Ectodermal cell (in vitro differentiated cells): ENCODE measurements around the gene PIGU.
A peak's percentile ranks its signal among the peaks of the same experiment; 100 is the strongest.
"Not testable (repeated sequence)": the region's sequence is repeated elsewhere in the genome, so short reads cannot be mapped to it uniquely, and the experiment has no call there.

Source experiments
- H3K27ac ChIP-seq: 2 replicates; pipeline ENCODE4 v1.7.0; 2013; ENCODE audit warnings: mild to moderate bottlenecking, low read depth, low read length; ENCODE audit not compliant: insufficient read depth, poor library complexity, severe bottlenecking
- H3K27me3 ChIP-seq: 2 replicates; pipeline ENCODE4 v1.7.0; 2013; ENCODE audit warnings: mild to moderate bottlenecking, low read length; ENCODE audit not compliant: insufficient read depth, control insufficient read depth, poor library complexity, severe bottlenecking
- H3K36me3 ChIP-seq: one replicate; pipeline ENCODE4 v1.7.0; 2013; ENCODE audit warnings: low read length; ENCODE audit not compliant: control insufficient read depth, insufficient read depth
- H3K4me1 ChIP-seq: one replicate; pipeline ENCODE4 v1.7.0; 2013; ENCODE audit warnings: low read length; ENCODE audit not compliant: control insufficient read depth, insufficient read depth
- H3K4me3 ChIP-seq: 2 replicates; pipeline ENCODE4 v1.7.0; 2013; ENCODE audit warnings: low read depth, low read length, control low read depth; ENCODE audit not compliant: insufficient read depth
- H3K9me3 ChIP-seq: 2 replicates; pipeline ENCODE4 v1.7.0; 2013; ENCODE audit warnings: mild to moderate bottlenecking, low read length, moderate library complexity; ENCODE audit not compliant: control insufficient read depth
- WGBS, 2 experiments: methylation state at CpG; one replicate each; pipeline ENCODE4 v1.1.7; 2013; ENCODE audit warnings: missing lambda C conversion rate in 2 of 2; 5-methylcytosine and 5-hydroxymethylcytosine counted together

The PIGU gene

DNA sequence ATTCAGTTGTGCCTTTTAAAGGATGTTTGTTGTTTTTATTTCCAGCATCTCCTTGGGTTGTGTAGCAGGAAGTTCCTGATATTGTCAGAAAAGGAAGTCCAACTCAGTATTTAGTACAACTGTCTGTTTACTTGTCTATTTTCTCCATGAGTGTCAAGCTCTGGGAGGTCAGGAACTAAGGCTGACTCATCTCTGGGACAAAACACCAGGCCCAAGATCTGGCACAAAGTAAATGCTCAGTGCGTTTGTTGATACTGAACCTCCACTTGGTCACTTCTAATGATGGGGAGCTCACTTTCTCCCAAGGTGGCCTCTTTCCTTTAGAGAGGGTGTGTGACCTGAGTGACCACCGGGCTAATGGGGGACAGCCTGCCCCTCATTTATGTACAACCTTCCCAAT, 12.6 kb upstream of the PIGU start:
- Histone ChIP-seq H3K36me3 (no peaks in the 10 kb centered on the region), H3K27me3 (no peaks in the 10 kb centered on the region), H3K4me1 (no peaks in the 10 kb centered on the region), H3K9me3 (no peaks in the 10 kb centered on the region), H3K4me3 (no peak overlapping the region), H3K27ac (no peak overlapping the region)
- WGBS, 2 experiments: 90 to 91% methylated on average over 2 of the region's 2 CpGs

DNA sequence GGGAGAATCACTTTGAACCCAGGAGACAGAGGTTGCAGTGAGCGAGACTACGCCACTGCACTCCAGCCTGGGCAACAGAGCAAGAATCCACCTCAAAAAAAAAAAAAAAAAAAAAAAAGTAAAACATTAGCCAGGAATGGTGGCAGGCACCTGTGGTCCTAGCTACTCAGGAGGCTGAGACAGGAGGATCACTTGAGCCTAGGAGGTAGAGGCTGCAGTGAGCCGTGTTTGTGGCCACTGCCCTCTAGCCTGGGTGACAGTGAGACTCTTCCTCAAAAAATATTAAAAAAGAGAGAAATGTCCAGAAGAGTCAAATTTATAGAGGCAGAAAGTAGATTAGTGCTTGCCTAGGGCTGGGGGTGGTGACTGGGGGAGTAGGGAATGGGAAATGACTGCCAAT, 6.8 kb upstream of the PIGU start:
- WGBS, 2 experiments: 75 to 88% methylated on average over 3 of the region's 3 CpGs
- Histone ChIP-seq H3K27me3 (no peaks in the 10 kb centered on the region), H3K4me3 (no peak overlapping the region), H3K9me3 (no peaks in the 10 kb centered on the region), H3K4me1 (no peaks in the 10 kb centered on the region), H3K36me3 (no peaks in the 10 kb centered on the region), H3K27ac (no peak overlapping the region)

DNA sequence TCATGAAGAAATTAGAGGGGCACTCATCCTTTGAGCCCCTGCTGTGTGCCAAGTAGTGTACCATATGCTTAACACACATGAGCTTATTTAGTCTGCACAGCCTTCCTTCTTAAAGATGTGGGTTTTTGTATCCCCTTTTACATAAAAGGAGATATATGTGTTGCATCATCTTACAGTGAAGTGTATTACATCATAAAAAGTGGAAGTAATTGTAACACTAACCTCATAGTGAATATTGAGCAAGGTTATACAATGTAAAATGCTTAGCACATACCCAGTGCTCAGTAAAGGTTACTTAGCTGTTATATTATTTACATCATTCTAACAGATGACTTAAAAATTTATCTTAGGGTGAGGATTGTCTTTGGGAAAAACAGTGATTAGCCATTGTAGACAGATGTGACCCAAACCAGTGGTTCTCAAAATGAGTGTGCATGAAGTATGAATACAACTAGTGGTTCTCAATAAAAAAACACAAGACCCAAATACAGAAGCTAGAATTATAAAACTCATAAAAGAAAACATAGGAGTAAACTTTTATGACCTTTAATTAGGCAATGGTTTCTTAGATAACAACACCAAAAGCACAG, 3.8 kb upstream of the PIGU start:
- H3K27me3 ChIP-seq: no peaks in the 10 kb centered on the region
- no peaks in the 10 kb centered on the region for H3K9me3 ChIP-seq
- H3K27ac ChIP-seq: no peak overlapping the region
- H3K4me1 ChIP-seq: no peaks in the 10 kb centered on the region
- no peaks in the 10 kb centered on the region for H3K36me3 ChIP-seq
- H3K4me3 ChIP-seq: no peak overlapping the region

DNA sequence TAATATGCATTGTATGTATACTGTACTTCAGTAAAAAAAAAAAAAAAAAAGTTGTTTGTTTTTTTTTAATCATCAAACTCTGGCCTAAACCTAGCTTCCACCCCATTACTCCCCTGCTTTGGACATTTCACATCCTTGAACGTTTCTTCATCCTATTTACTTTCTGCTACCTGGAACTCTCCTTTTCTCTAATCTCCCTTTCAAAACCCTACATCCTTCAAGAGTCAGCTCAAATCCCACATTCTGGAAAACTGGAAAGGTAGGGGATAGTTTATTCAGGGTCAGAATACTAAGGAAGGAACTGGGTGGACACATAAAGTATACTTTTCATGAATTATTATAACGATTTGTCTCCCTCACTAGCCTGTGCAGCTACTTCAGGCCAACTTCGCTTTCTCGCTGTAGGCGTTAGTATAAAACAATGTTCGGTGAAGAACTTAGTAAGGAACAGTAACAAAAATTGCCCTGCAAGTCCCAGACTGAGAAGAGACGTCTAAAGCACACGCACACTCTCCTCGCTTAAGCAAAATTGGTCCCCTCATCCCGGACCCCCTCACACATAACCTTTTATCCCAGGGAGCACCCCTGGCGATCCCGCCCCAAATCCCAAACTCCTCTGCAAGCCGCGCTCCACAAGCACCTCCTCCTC, 775 bp downstream of the PIGU start:
- Histone ChIP-seq H3K27me3 (no peaks in the 10 kb centered on the region), H3K4me1 (no peaks in the 10 kb centered on the region), H3K36me3 (no peaks in the 10 kb centered on the region), H3K27ac (no peak overlapping the region), H3K9me3 (no peaks in the 10 kb centered on the region), H3K4me3 (peak overlapping the region; percentile 87)
- WGBS, 2 experiments: 1 to 4% methylated on average over 14 of the region's 14 CpGs

DNA sequence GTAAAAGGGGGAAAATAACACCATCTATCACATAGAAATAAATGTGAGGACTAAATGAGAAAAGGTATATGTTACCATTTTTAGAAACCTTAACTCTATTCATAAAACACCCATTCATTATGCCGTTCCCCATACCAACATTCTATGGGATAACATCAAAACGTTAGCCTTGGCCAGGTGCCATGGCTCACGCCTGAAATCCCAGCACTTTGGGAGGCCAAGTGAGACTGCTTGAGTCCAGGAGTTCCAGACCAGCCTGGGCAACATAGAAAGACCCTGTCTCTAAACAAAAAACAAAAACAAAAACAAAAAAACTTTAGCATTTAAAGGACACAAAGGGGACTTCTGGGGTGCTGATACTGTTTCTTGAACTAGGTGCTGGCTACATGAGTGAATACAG, 1.3 kb downstream of the PIGU start:
- Histone ChIP-seq H3K27me3 (no peaks in the 10 kb centered on the region), H3K36me3 (no peaks in the 10 kb centered on the region), H3K9me3 (no peaks in the 10 kb centered on the region), H3K4me3 (no peak overlapping the region), H3K4me1 (no peaks in the 10 kb centered on the region), H3K27ac (no peak overlapping the region)
- WGBS, 2 experiments: 75 to 81% methylated on average over 3 of the region's 3 CpGs

DNA sequence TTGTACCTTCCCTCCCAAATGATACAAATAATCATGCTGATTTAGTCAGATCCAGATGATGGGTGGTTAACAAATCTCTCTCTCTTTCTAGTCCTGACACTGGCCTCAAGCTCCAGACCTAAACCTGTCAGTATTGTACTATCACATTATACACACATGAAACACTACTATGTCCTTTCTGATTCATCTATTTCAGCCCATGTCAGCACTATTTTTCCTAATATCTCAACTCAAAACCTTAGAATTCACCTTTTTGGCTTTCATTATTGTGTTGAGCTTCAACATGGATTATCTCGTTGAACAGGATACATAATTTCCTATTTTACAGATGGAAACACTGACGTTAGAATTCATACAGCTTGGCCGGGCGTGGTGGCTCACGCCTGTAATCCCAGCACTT, 3.5 kb downstream of the PIGU start:
- WGBS, 2 experiments: 92 to 94% methylated on average over 5 of the region's 5 CpGs

DNA sequence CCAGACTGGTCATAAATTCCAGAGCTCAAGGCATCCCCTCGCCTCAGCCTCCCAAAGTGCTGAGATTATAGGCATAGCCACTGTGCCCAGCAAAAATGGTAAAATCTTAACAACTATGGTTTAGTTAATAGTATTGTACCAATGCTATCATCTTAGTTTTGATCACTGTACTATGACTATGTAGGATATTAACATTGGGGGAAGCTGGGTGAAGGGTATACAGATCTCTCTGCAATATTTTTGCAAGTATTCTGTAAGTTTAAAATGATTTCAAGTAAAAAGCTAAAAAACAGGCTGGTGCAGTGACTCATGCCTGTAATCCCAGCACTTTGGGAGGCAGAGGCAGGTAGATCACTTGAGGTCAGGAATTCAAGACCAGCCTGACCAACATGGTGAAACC, 7.8 kb downstream of the PIGU start:
- H3K27ac ChIP-seq: no peak overlapping the region
- no peaks in the 10 kb centered on the region for H3K36me3 ChIP-seq
- no peaks in the 10 kb centered on the region for H3K27me3 ChIP-seq
- H3K9me3 ChIP-seq: no peaks in the 10 kb centered on the region
- H3K4me3 ChIP-seq: no peak overlapping the region
- no peaks in the 10 kb centered on the region for H3K4me1 ChIP-seq
- WGBS, 2 experiments: 91 to 100% methylated on average over 1 of the region's 1 CpG

More for the DNA sequence above, 3.5 kb downstream of the PIGU start:
- Histone ChIP-seq H3K36me3 (no peaks in the 10 kb centered on the region), H3K4me3 (no peak overlapping the region), H3K27me3 (no peaks in the 10 kb centered on the region), H3K9me3 (no peaks in the 10 kb centered on the region), H3K4me1 (no peaks in the 10 kb centered on the region), H3K27ac (no peak overlapping the region)

DNA sequence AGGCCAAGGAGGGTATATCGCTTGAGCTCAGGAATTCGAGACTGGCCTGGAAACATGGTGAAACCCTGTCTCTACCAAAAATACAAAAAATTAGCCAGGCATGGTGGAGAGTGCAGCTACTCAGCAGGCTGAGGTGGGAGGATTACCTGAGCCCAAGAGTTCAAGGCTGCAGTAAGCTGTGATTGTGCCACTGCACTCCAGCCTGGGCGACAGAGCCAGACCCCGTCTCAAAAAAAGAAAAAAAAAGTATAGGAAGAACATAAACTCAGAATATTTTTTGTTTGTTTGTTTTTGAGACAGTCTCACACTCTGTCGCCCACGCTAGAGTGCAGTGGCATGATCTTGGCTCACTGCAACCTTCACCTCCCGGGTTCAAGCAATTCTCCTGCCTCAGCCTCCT, 12.1 kb downstream of the PIGU start:
- 94 to 95% methylated on average over 7 of the region's 7 CpGs for WGBS, 2 experiments
- H3K27ac ChIP-seq, H3K4me1 ChIP-seq: not testable (repeated sequence)

DNA sequence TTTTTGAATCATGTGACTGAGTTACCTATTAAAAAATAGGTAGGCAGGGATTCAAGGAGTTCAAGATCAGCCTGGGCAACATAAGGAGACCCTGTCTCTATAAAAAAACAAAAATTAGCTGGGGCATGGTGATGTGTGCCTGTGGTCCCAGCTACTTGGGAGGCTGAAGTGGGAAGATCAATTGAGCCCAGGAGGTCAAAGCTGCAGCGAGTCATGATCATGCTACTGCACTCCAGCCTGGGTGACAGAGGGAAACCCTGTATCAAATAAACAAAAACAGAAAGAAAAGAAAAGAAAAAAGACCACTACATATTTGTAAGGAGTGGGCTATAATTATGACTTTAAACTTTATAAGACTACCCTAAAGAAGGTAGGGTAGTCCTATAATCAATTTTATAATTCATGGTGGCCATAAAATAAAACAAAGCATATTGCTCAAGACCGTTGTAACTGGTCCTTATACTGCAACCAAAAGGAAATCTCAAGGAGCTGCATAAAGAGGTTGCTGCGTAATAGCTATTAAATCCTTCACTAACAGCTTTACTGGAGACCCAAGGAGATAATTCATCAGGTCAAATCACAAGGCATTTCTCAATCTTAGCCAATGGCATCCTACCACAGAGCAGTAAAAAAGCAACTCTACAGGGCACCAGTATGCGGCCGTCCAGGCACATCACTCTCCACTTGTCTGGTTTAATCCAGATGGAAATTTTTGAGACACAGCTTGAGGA, 13.5 kb downstream of the PIGU start:
- WGBS, 2 experiments: 91 to 92% methylated on average over 5 of the region's 5 CpGs
- no peaks in the 10 kb centered on the region for H3K27me3 ChIP-seq
- no peak overlapping the region for H3K27ac ChIP-seq
- H3K4me1 ChIP-seq: no peaks in the 10 kb centered on the region
- H3K36me3 ChIP-seq: no peaks in the 10 kb centered on the region
- H3K9me3 ChIP-seq: no peaks in the 10 kb centered on the region
- H3K4me3 ChIP-seq: no peak overlapping the region

More for the DNA sequence above, 12.1 kb downstream of the PIGU start:
- H3K36me3 ChIP-seq, H3K27me3 ChIP-seq, H3K9me3 ChIP-seq, H3K4me3 ChIP-seq: not testable (repeated sequence)

DNA sequence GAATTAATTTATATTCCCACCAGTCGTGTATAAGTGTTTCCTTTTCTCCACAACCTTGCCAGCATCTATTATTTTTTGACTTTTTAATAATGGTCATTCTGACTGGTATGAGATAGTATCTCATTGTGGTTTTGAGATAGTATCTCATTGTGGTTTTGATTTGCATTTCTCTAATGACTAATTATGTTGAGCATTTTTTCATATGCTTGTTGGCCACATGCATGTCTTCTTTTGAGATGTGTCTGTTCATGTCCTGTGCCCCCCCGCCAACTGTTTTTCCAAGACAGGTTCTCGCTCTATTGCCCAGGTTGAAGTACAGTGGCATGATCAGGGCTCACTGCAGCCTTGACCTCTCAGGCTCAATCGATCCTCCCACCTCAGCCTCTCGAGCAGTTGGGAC, 15.1 kb downstream of the PIGU start:
- 93 to 98% methylated on average over 5 of the region's 5 CpGs for WGBS, 2 experiments
- H3K27me3 ChIP-seq, H3K9me3 ChIP-seq, H3K27ac ChIP-seq, H3K36me3 ChIP-seq, H3K4me1 ChIP-seq, H3K4me3 ChIP-seq: not testable (repeated sequence)
